ENCODE data around the gene BLOC1S3. TPM values are rescaled to one million over a fixed set of nuclear protein-coding genes. Genes with fewer than 3 reads are reported as not detected.

The BLOC1S3 gene
- total and polyA plus RNA-seq, 8 donors, result 2.1 to 12.3 (median 5.3) TPM

DNA sequence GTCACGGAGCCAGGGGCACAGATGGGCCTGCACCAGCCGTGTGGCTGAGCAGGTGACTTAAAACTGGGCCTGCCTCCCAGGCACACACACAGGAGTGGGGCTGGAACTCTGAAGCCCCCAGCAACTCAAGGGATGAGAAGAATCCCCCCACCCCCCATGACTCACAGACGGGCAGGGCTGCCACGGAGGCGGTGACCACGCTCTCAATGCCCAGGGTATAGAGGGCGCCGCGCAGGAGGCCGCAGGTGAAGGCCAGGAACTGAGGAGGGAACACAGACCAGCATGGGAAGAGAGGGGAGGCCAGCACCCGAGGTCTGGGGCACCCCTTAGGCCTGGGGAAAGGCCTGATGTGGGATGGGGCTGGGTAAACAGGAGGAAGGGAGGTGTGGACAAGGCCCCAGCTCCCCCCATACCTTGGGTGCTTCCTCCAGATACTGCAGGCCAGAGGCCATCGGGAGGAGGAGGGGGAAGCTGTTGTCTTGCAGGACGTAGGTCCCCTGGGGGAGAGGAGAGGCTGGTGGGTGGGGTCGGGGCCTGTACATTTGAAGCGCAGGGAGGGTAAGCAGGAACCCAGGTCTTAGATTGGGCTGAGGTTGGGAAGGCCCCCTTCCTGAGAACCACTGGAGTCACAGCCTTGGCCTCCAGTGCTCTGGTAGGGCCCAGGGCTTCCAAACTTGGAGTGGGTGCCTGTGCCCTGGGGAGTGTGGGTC, 14.7 kb upstream of the BLOC1S3 start:
- intact Hi-C loops (cut with DNase I), result no loop called here
- ATAC-seq (no peak), DNase-seq (peak in 2 of 6 donors; percentile 12 to 38), FAIRE-seq (no peak)
- Histone ChIP-seq H3K4me1 (peaks cover 0 to 5% (median 5%) of the 10 kb centered on the region in 3 donors), H3K36me3 (no peaks in the 10 kb centered on the region), H3K27ac (no peak overlapping the region), H3K9me3 (no peaks in the 10 kb centered on the region), H3K27me3 (no peaks in the 10 kb centered on the region), H3K4me3 (no peak overlapping the region)
- TF ChIP-seq, protein P1, sequence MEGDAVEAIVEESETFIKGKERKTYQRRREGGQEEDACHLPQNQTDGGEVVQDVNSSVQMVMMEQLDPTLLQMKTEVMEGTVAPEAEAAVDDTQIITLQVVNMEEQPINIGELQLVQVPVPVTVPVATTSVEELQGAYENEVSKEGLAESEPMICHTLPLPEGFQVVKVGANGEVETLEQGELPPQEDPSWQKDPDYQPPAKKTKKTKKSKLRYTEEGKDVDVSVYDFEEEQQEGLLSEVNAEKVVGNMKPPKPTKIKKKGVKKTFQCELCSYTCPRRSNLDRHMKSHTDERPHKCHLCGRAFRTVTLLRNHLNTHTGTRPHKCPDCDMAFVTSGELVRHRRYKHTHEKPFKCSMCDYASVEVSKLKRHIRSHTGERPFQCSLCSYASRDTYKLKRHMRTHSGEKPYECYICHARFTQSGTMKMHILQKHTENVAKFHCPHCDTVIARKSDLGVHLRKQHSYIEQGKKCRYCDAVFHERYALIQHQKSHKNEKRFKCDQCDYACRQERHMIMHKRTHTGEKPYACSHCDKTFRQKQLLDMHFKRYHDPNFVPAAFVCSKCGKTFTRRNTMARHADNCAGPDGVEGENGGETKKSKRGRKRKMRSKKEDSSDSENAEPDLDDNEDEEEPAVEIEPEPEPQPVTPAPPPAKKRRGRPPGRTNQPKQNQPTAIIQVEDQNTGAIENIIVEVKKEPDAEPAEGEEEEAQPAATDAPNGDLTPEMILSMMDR (IDR thresholded peaks at IDR 0.05), result no peak
- 79 to 82% methylated on average over 15 of the region's 15 CpGs for WGBS, 2 donors

DNA sequence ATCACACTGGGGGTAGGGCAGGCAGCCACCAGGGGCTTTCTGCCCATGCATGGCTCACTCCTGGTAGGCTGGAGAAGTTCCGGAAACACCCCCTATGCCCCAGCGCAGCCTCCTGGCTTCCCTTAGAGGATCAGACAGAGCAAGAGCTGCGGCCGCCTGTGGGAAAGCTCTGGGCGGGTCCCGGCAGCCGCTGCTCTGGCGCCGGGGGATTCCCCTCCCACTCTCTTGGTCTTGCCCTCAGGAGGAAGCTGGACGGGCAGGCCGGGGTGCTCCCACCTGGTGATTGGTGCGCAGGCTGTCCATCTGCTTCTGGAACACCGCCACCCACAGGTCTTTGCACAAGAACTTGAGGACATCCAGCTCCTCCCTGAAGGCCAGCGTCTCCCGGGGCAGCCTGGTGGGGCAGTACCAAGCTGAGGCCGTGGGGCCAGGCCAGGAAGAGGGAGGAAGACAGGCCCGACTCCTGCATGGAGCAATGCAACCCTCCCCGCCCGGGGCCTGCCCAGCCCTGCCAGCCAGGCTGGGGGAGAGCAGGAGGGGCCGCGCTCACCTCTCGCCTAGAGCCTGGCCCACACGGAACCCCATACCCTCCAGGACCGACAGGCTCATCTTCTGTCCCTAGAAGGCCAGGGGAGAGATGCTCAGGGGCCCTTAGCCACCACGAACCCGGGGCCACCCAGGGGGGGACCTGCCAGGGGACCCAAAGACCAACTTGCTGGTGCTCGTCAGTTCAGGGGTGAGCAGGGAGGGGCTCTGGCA, 13.8 kb upstream of the BLOC1S3 start:
- FAIRE-seq, result no peak
- intact Hi-C loops (cut with DNase I), result no loop called here
- TF ChIP-seq, protein P1 (IDR thresholded peaks at IDR 0.05), result no peak
- no peak overlapping the region for H3K4me3 ChIP-seq
- H3K36me3 ChIP-seq, result no peaks in the 10 kb centered on the region
- H3K9me3 ChIP-seq, result no peaks in the 10 kb centered on the region
- H3K27ac ChIP-seq, result no peak overlapping the region
- DNase-seq, result peak in 5 of 6 donors; percentile 26 to 73 (median 50)
- WGBS, 2 donors, result 46% methylated on average over 19 to 27 of the region's 27 CpGs
- H3K27me3 ChIP-seq, result no peaks in the 10 kb centered on the region
- peaks cover 0 to 5% (median 5%) of the 10 kb centered on the region in 3 donors for H3K4me1 ChIP-seq
- ATAC-seq, result peak in 3 of 4 donors; percentile 29 to 59 (median 43)

DNA sequence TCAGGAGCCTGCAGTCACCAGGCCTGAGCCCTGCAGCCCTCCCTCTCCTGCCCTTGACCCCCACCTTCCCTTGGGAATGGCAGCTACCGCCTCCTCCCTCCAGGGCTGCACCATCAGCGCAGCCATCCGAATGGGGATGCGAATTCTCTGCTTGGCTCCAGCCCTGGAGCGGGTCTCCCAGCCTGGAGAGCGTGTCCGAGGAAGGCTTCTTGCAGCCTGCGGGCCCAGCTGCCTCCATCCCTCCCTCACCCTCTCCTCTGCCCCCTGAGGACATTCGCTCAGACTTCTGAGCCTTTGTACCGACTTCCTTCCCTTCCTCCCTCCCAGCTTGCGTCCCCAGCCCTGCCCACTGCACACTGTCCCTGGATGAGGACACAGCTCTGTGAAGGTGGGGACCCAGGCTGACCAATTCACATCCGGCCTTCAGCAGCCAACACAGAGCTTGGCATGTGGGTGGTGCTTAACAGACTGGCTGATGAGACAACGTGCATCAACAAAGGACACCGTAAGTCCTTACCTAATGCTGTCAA, 11.8 kb upstream of the BLOC1S3 start:
- Histone ChIP-seq H3K27ac (no peak overlapping the region), H3K4me1 (no peaks in the 10 kb centered on the region), H3K9me3 (no peaks in the 10 kb centered on the region), H3K27me3 (no peaks in the 10 kb centered on the region), H3K36me3 (no peaks in the 10 kb centered on the region), H3K4me3 (no peak overlapping the region)
- ATAC-seq (no peak), DNase-seq (peak in 1 of 6 donors; percentile 25), FAIRE-seq (no peak)
- 77 to 78% methylated on average over 14 of the region's 14 CpGs for WGBS, 2 donors
- TF ChIP-seq, protein P1 (IDR thresholded peaks at IDR 0.05), result no peak
- intact Hi-C loops (cut with DNase I), result no loop called here

DNA sequence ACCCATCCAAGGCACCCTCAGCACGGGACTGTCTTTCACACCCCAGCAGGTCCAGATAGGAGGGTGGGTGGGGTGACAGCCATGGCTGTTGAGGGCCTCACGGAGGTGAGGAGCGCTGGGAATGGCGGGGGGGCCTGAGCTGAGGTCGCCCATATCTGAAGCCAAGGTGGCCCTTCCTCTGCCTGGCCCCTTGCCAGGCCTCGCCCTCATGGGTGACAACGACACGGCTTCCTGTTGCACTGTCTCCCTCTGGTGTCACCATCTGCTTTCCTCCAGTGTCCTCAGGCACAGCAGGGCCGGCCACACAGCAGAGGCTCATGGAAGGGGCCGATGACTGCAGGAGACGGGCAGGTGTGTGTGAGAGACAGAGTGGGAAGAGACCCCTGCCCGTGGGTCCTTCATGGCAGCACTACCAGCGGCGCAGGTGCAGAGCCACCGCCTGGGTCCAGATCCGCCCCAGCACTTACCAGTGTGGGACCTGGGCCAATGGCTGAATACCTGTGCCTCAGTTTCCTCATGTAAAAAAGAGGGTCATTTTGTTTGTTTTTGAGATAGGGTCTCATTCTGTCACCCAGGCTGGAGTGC, 9.7 kb upstream of the BLOC1S3 start:
- 85 to 90% methylated on average over 16 of the region's 16 CpGs for WGBS, 2 donors
- FAIRE-seq, result no peak

More for the DNA sequence above, 9.7 kb upstream of the BLOC1S3 start:
- H3K4me1 ChIP-seq, result no peaks in the 10 kb centered on the region
- peak in 2 of 6 donors; percentile 30 to 62 for DNase-seq
- no peak overlapping the region for H3K4me3 ChIP-seq
- H3K27ac ChIP-seq, result no peak overlapping the region
- intact Hi-C loops (cut with DNase I), result no loop called here
- no peaks in the 10 kb centered on the region for H3K9me3 ChIP-seq
- TF ChIP-seq, protein P1 (IDR thresholded peaks at IDR 0.05), result no peak
- no peak for ATAC-seq
- no peaks in the 10 kb centered on the region for H3K27me3 ChIP-seq
- no peaks in the 10 kb centered on the region for H3K36me3 ChIP-seq

All from pancreas (tissue), 10 donors.